Skeletal muscle satellite cell (primary cell): Measurements from ENCODE around the gene VPS37D.
"Not testable (repeated sequence)": the region's sequence is repeated elsewhere in the genome, so short reads cannot be mapped to it uniquely, and the experiment has no call there.

Source experiments
- H3K27me3 ChIP-seq: 2 replicates; pipeline ENCODE4 v1.7.0; 2013; ENCODE audit warnings: low read length; ENCODE audit not compliant: control insufficient read depth, insufficient read depth
- H3K36me3 ChIP-seq: 2 replicates; pipeline ENCODE4 v1.7.0; 2013; ENCODE audit warnings: mild to moderate bottlenecking, control low read depth, low read length; ENCODE audit not compliant: insufficient read depth
- H3K4me1 ChIP-seq: 2 replicates; pipeline ENCODE4 v1.7.0; 2013; ENCODE audit warnings: low read length; ENCODE audit not compliant: control insufficient read depth, insufficient read depth
- H3K4me2 ChIP-seq: 2 replicates; pipeline ENCODE4 v1.7.0; 2013; ENCODE audit warnings: mild to moderate bottlenecking, low read length
- H3K4me3 ChIP-seq: 2 replicates; pipeline ENCODE4 v1.7.0; 2013; ENCODE audit warnings: low read length
- H3K9ac ChIP-seq: 2 replicates; pipeline ENCODE4 v1.7.0; 2013; ENCODE audit warnings: mild to moderate bottlenecking, low read depth, low read length, moderate library complexity
- H3K9me3 ChIP-seq: replicated peaks from 2 replicates; pipeline ENCODE4 v1.7.0; 2013; ENCODE audit warnings: mild to moderate bottlenecking, control low read depth, low read length

Gene VPS37D

GRCh38 chr7:73712773-73713172 lies 45.1 kb downstream of the VPS37D start:
- no peak overlapping the region for H3K9ac ChIP-seq
- no peaks in the 10 kb centered on the region for H3K9me3 ChIP-seq

GRCh38 chr7:73713319-73713718 lies 45.7 kb downstream of the VPS37D start:
- H3K4me3 ChIP-seq, H3K9ac ChIP-seq, H3K9me3 ChIP-seq, H3K4me2 ChIP-seq, H3K27me3 ChIP-seq: not testable (repeated sequence)
- peaks cover 37% of the 10 kb centered on the region for H3K4me1 ChIP-seq
- peaks cover 54% of the 10 kb centered on the region for H3K36me3 ChIP-seq

More at GRCh38 chr7:73712773-73713172, 45.1 kb downstream of the VPS37D start:
- Histone ChIP-seq H3K4me3 (no peak overlapping the region), H3K27me3 (no peaks in the 10 kb centered on the region), H3K36me3 (peaks cover 56% of the 10 kb centered on the region), H3K4me2 (no peak overlapping the region), H3K4me1 (peaks cover 33% of the 10 kb centered on the region)

- H3K9ac ChIP-seq: peak overlapping the region; percentile 11
- no peaks in the 10 kb centered on the region for H3K27me3 ChIP-seq
- peak overlapping the region; percentile 93 for H3K4me2 ChIP-seq
- no peaks in the 10 kb centered on the region for H3K9me3 ChIP-seq
- peak overlapping the region; percentile 43 for H3K4me3 ChIP-seq
- peaks cover 40% of the 10 kb centered on the region for H3K4me1 ChIP-seq
- H3K36me3 ChIP-seq: peaks cover 40% of the 10 kb centered on the region
Observed at GRCh38 chr7:73715648-73716317, 48.2 kb downstream of the VPS37D start.

DNA sequence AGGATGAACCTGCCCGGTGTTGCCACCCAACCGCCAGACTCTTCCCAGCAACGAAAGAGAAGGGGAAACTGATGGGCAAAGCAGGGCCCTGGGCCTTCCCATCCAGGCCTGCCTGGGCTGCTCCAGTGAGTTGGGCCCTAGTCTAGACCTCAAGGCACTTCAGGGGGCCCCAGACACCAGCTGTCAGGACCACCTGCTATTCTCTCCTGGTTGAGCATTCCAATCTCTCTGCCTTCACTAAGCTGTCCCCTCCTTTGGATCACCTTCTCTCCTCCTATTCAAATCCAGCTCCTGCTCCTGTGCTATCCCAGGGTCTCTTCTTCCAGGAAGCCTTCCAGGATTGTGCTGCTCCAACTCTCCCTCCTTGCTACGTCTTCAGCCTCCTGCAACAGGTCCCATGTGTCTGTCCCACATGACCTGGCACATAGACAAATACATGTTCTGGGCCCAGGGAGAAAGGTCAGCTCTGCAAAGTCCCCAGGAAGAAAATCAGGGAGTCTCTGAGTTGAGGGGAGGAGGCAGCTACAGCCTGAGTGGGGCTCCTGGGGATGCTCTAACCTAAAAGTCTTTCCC lies 48.8 kb downstream of the VPS37D start:
- Histone ChIP-seq H3K9ac (peak overlapping the region; percentile 88), H3K9me3 (no peaks in the 10 kb centered on the region), H3K4me1 (peaks cover 44% of the 10 kb centered on the region), H3K27me3 (no peaks in the 10 kb centered on the region), H3K36me3 (peaks cover 37% of the 10 kb centered on the region), H3K4me3 (peak overlapping the region; percentile 96), H3K4me2 (peak overlapping the region; percentile 93)

DNA sequence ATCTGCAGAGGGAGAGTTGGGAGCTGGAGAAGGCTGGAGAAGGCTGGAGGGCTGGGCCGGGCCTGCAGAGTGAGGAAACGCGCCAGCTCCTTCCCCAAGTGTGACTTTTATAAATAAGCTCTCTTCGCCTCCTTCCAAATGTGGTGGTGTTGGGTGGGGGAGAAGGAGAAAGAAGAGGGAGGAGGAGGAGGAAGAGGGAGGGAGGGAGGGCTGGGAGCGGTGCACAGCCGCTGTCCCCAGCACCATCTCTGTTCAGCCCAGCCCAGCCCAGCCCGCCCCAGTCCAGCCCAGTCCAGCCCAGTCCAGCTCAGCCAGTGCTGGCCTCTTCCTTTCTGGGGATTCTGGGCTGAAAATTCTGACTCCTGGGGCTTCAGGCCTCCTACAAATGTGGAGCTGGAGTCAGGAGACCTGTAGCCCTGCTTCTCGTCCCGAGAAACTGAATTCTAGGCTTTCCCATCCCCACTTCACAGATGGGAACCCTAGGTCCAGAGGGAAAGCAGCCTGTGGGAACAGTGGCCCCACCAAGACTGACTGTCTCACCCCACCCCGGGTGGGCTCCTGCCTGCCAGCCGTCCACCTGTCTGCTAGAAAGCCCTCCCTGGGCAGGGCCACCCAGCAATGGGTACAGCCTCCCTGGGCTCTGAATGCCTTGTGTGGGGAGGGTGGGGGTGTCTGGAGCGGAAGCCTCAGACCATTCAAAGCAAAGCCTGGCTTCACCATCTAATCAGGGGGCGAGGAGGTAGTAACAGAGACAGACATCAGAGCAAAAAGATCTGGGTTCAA lies 49.6 kb downstream of the VPS37D start:
- Histone ChIP-seq H3K9me3 (no peaks in the 10 kb centered on the region), H3K9ac (peak overlapping the region; percentile 88), H3K4me3 (peak overlapping the region; percentile 96), H3K4me2 (peak overlapping the region; percentile 93), H3K27me3 (no peaks in the 10 kb centered on the region), H3K36me3 (peaks cover 31% of the 10 kb centered on the region), H3K4me1 (peaks cover 50% of the 10 kb centered on the region)

DNA sequence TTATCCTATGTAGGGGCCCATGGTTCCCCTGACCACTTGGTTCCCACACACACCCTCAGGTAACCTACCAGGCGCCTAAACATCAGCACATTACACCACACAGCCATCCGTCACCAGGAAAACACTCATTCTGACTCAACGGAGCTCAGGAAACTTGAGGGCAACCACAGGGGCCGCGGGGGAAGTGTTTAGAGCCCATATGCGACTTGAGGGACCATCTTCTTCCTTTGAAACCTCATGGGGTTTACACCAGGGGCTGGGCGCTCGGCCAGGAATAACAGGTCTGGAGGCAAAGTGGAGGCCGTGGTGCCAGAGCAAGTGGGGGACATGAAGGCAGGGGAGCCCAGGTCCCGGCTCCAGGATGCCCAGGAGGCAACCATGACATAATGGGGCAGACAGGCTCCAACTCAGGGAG lies 50.4 kb downstream of the VPS37D start:
- H3K9me3 ChIP-seq: no peaks in the 10 kb centered on the region
- peak overlapping the region; percentile 93 for H3K4me2 ChIP-seq
- peaks cover 46% of the 10 kb centered on the region for H3K4me1 ChIP-seq
- peaks cover 23% of the 10 kb centered on the region for H3K36me3 ChIP-seq
- peak overlapping the region; percentile 88 for H3K9ac ChIP-seq
- no peaks in the 10 kb centered on the region for H3K27me3 ChIP-seq
- H3K4me3 ChIP-seq: peak overlapping the region; percentile 96

- Histone ChIP-seq H3K9ac (peak overlapping the region; percentile 88), H3K36me3 (peaks cover 19% of the 10 kb centered on the region), H3K9me3 (no peaks in the 10 kb centered on the region), H3K4me3 (peak overlapping the region; percentile 96), H3K4me2 (peak overlapping the region; percentile 93), H3K4me1 (peaks cover 46% of the 10 kb centered on the region), H3K27me3 (no peaks in the 10 kb centered on the region)
Observed at GRCh38 chr7:73718438-73718881, 50.8 kb downstream of the VPS37D start.

DNA sequence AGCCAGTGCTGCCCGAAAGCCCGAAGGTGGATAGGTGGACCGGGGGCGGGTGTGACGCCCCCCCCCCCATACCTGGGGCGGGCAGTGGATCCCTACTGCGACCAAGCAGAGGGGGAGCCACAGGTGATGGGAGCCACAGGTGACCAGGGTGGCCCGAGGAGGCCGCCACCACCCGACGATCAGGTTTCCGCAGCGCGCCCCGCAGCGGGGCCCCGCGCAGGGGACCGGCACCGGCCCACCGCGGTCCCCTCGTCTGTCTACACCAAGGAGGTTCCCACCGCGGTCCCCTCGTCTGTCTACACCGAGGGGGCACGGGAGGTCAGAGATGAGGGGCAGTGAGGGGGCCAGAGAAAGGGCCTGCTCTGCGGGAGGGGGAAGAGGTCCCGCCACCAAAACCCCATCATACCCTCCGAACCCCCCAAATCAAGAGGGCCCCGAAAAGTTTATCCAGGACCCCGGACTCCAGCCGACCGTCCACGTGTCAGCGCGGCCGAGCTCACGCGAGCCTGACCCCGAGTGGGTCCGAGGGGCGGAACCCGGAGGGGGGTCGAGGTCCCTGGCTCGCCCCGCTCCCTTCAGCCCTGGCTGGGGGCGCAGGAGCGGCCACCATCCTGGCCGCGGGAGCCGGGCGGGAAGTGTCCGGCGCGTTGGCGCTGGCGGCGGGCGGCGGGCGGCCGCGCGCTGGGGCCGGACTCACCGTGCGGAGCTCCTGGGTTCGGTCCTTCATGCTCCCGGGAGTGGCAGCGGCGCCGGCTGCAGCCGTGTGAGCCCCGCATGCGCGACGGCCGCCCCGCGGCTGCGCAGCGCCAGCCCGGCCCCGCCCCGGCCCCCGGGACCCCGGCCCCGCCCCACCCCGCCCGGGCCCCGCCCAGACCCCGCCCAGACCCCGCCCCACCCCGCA lies 51.5 kb downstream of the VPS37D start, which contains the start of gene STX1A:
STX1A (minus strand) TSS at position 765 of the 901 bp plus-strand sequence; CDS start at position 727, 38 bp downstream.
- peaks cover 13% of the 10 kb centered on the region for H3K36me3 ChIP-seq
- no peaks in the 10 kb centered on the region for H3K27me3 ChIP-seq
- H3K4me1 ChIP-seq: peaks cover 46% of the 10 kb centered on the region
- no peaks in the 10 kb centered on the region for H3K9me3 ChIP-seq
- H3K4me2 ChIP-seq: peak within 1 kb of the TSS; percentile 93
- peak within 1 kb of the TSS; percentile 96 for H3K4me3 ChIP-seq
- peak within 1 kb of the TSS; percentile 88 for H3K9ac ChIP-seq

DNA sequence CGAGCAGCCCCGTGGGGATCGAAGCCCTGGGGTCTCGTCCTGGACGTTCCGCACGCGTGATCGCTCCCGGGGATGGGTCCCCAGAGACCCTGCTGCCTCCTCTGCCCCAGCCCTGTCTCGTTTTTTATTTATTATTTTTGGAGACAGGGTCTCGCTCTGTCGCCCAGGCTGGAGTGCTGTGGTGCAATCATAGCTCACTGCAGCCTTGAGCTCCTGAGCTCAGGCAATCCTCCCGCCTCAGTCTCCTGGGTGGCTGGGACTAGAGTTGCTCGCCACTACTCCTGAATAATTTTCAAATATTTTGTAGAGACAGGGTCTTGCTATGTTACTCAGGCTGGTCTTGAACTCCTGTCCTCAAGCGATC lies 52.2 kb downstream of the VPS37D start:
- Histone ChIP-seq H3K27me3 (no peaks in the 10 kb centered on the region), H3K9ac (no peak overlapping the region), H3K4me3 (peak overlapping the region; percentile 59), H3K4me1 (peaks cover 46% of the 10 kb centered on the region), H3K36me3 (peaks cover 13% of the 10 kb centered on the region), H3K9me3 (no peaks in the 10 kb centered on the region), H3K4me2 (peak overlapping the region; percentile 82)

DNA sequence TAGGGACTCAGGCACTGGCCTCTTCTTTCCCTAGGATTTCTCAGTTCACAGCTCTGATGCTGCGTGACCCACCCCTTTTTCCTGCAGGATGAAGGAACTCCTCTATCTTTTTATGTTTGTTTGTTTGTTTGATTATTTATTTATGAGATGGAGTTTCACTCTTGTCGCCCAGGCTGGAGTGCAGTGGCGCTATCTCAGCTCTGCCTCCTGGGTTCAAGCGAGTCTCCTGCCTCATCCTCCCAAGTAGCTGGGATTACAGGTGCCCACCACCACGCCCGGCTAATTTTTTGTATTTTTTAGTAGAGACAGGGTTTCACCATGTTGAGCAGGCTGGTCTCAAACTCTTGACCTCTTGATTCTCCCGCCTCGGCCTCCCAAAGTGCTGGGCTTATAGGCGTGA lies 52.8 kb downstream of the VPS37D start:
- H3K27me3 ChIP-seq, H3K4me3 ChIP-seq, H3K9me3 ChIP-seq, H3K9ac ChIP-seq, H3K4me2 ChIP-seq: not testable (repeated sequence)
- Histone ChIP-seq H3K4me1 (peaks cover 43% of the 10 kb centered on the region), H3K36me3 (peaks cover 10% of the 10 kb centered on the region)

DNA sequence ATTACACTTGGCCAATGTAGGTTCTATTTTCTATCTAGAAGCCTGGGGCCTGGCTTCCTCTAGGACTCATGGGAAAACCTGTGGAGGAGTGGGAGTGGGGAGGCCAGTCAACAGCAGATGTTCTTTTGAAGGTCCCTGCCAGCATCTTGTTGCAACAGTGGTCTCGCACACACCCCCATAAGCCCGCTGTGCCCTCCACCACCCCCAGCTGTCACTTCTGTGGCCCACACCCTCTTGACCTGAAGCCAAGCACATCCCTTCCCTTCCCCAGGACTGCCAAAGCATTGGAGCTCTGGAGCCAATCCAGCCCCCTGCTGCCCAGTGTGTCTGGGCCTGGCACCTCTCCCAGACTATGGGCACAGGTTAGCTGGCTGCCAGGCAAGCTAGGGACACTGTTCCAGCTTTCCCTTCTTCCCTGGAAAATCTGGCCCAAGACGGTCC lies 53.8 kb downstream of the VPS37D start:
- H3K4me3 ChIP-seq: no peak overlapping the region
- no peak overlapping the region for H3K4me2 ChIP-seq
- H3K9me3 ChIP-seq: no peaks in the 10 kb centered on the region
- H3K27me3 ChIP-seq: no peaks in the 10 kb centered on the region
- H3K36me3 ChIP-seq: peaks cover 4% of the 10 kb centered on the region
- H3K4me1 ChIP-seq: peaks cover 34% of the 10 kb centered on the region
- no peak overlapping the region for H3K9ac ChIP-seq
